T-helper 2 cell (primary cell): ENCODE data around the gene GGT6.

Experiments used
- DNase-seq, 5 experiments: peaks; one replicate each; pipeline versions ENCODE4 v3.0.0 to v3.0.0-alpha.2; 2012 to 2022

Gene GGT6

DNA sequence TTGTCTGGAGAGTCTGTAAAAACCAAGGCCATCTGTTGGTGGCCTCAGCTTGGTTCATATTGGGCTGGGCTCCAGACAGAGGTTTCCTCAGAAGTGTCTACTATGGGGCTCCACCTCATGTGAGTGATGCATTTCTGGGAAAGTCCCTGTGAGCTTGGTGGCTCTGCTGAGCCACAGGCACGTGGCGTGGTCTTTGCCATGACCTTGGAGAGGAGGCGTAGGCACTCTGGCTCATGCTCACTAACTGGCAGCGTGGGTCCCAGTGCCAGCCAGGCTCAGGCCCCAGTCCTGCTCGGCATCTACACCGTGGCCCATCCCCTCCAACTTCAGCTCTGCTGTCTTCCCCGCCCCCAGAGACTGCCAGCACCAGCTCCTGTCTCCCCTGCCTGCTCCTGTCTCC lies 13.3 kb upstream of the GGT6 start:
- DNase-seq: peak in 3 of 5 experiments; percentile 19 to 83 (median 60)

DNA sequence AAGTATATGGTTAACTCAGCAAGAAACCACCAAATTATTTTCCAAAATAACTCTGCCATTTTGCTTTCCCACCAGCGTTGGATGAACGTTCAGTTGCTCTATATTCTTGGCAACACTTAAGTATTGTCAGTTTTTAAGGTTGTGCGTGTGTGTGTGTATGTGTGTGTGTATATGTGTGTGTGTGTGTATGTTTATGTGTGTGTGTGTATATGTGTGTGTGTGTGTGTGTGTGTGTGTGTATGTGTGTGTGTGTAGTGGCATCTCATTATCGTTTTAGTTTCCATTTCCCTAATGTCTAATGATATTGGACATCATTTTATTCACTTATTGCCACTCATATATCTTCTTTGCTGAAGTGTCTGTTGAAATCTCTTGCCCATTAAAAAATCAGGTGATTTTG lies 12.7 kb upstream of the GGT6 start:
- DNase-seq: no peak

DNA sequence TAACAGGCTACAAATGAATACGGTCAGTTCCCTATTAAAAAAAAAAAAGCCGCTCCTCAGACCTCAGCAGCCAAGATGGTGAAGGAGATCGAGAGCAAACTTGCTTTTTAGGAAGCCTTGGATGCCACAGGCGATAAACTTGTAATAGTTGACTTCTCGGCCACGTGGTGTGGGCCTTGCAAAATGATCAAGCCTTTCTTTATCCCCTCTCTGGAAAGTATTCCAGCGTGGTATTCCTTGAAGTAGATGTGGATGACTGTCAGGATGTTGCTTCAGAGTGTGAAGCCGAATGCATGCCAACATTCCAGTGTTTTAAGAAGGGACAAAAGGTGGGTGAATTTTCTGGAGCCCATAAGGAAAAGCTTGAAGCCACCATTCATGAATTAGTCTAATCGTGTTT lies 11.8 kb upstream of the GGT6 start:
- DNase-seq: no peak

- DNase-seq: peak in 1 of 5 experiments; percentile 55
These were observed 9.2 kb upstream of the GGT6 start for GRCh38 chr17:4569591-4569990.

DNA sequence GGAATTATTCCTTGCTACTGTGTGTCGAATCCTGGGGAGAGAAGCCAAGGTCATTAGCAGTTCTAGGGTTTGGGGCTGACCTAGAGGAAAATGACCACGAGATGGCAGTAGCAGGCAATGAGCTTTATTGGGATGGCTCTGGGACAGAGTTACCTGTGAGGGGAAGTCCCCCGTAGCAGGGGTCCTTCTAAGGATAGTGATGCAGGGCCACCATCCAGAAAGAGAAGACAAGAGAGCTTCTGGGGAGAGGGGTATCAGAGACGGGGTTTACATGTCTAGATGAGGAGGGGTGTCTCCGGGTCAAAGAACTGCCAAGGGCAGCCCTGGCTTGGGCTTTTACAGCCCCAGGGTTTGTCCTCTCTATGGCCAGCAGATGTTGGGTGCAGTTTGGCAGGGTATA lies 6.4 kb upstream of the GGT6 start:
- peak in 1 of 5 experiments; percentile 49 for DNase-seq

- DNase-seq: peak in 4 of 5 experiments; percentile 24 to 79 (median 32)
These were observed 5.1 kb upstream of the GGT6 start for GRCh38 chr17:4565209-4566141.

DNA sequence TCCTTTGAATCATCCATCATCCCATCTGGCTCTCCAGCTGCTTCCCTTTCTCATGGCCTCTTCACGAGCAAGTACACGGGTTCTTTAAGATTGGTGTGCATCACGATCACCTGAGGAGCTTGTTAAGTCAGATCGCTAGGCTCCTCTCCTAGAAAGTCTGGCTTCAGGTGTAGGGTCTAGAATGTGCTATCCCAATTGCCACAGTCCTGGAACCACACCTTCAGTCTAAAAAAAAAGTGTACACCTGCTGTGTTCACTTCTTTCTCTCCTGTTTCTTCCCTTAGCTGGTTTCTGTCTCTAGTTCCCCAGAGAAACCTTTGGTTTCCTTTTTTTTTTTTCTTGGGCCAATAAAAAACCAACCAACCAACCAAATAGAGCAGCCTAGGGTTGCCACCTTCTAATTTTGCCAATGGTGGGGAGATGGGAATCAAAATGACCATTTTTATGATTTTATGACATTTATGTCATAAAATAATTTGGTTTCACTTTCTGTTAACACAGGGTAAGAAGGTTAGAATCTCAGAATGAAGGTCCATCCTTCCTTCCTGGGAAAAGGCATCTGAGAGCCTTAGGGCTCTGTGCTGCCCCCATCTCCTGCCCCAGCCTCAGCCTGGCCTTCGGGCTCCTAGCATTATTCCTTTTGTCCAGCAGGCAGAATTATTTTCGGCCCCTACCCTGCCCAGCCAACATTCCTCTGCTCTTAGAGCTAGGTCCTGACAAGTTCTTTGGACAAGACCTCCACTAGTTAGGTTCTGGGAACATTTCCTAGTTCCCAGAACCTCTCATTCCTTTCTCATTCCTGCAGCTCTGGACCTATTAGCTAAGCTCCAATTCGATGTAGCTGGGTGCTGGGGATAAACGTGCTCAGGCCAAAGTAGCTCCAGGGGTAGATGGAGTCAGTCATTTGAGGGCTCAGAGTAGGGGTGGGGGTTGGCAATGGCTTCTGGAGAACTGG lies 1.9 kb upstream of the GGT6 start:
- no peak for DNase-seq

- DNase-seq: no peak
These were observed 470 bp upstream of the GGT6 start for GRCh38 chr17:4560837-4561256.

DNA sequence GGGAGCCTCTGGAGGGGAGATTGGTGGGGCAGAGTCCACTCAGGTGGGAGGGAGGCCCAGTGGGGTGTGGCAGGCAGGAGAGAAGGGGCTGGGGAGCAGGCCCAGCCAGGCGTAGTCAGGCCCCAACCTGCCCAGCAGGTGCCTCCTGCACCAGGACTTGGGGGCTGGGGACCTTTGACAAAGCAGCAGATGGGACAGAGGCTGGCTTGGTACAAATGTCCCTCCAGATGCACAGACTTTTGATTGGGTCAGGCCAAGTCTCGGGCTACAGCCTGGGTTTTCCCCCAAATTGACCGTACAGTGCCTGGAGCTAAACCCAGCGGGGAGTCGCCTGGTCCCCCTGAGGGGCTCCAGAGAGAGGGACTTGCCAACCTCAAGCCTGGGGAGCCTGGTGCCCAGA lies 411 bp downstream of the GGT6 start:
- DNase-seq: no peak

DNA sequence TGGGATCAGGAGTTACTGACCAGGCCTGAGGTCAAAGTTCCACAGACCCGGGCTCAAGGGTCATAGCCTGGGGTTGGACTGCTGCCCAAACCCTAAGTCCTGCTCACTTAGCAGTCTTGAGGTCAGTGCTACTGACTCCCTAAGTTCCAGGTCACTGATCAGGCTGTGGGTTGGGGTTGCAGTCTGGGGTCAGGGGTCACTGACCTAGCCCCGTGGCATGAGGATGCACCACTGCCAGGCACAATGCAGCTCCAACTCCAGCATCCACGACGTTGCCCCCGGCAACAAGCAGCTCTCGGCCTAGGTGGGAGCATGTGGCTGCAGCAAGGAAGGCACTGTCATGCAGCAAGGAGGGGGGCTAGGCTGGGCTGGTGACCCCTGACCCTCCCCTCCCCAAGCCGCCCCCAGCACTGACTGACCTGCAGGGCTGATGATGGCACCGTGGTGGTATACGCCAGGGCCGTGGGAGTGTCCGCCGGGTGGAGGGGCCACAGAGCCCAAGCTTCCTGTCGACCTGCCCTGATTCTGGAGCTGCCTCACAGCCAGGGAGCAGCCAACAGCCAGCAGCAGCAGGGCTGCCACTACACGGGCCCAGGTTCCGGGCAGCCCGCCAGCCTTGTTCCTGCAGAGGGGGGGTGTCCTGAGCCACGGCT lies 1.1 kb downstream of the GGT6 start:
- DNase-seq: no peak

DNA sequence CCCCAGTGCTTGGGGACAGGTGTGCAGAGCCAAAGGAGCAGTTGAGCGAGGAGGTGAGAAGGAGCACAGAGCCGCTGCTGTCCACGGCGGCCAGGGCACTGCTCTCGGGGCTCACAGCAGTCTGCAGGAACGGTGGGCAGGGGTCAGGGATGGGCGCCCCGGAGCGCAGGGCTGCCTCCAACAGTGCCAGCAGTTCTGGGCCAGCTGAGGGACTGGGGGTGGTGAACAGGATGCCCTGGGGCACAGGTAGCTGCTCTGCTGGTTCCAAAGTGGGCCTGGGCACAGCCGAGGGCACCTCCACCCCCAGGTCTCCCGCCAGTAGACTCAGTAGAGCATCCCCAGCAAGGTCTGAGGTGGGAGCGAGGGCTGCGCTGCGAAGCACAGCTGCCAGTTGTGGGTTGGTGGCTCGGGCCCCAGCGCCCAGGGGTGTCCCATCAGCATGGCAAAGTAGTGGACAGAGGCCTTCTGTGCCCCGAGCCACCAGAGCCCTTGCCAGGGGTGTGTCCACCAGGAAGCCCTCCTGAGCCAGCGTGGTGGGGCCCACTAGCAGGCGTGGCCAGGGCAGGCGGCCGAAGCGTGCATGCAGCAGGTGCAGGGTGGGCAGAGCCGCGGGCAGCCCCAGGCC lies 1.9 kb downstream of the GGT6 start:
- no peak for DNase-seq

DNA sequence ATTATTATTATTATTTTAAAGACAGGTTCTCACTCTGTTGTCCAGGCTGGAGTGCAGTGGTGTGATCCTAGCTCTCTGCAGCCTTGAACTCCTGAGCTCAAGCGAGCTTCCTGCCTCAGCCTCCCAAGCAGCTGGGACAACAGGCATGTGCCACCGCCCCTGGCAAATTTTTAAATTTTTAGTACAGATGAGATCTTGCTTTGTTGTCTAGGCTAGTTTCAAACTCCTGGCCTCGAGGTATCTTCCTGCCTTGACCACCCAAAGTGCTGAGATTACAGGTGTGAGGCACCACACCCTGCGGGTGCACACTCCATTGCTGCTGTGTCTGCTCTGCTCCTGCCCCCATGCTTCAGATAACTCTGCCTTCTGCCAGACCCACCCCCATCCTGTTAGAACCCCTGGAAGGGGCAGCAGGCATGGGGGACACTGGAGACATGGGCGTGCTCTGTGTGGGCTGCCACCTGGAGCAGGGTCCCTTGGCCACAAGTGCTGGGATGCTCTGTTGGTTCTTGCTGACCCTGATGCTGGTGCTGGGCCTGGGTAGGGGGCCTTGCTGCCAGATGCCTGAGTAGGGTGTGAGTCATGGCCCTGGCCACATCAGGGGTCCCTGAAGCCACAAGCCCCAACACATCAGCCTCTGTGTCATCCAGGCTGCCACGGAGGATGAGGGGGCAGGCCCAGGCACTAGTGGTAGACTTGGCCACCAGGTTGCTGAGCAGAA lies 2.6 kb downstream of the GGT6 start:
- DNase-seq: no peak

DNA sequence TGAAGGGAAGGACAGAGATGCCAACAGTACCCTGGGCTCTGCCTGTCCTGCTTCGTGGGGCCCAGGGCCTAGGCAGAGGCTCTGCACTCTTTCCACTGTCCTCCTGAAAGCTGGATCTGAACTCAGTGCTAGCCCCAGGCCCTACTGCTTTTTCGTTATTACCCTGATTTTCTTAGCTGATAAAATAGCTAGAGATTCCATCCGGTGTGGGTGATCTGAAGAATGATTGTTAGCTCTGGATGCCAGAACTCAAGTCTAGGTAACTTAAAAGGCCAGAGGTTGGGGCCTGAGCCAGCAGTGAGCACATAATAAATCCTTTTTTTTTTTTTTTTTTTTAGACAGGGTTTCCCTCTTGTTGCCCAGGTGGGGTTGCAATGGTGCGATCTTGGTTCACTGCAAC lies 3.4 kb downstream of the GGT6 start:
- no peak for DNase-seq

- no peak for DNase-seq
These were observed 4.3 kb downstream of the GGT6 start for GRCh38 chr17:4555873-4556759.

DNA sequence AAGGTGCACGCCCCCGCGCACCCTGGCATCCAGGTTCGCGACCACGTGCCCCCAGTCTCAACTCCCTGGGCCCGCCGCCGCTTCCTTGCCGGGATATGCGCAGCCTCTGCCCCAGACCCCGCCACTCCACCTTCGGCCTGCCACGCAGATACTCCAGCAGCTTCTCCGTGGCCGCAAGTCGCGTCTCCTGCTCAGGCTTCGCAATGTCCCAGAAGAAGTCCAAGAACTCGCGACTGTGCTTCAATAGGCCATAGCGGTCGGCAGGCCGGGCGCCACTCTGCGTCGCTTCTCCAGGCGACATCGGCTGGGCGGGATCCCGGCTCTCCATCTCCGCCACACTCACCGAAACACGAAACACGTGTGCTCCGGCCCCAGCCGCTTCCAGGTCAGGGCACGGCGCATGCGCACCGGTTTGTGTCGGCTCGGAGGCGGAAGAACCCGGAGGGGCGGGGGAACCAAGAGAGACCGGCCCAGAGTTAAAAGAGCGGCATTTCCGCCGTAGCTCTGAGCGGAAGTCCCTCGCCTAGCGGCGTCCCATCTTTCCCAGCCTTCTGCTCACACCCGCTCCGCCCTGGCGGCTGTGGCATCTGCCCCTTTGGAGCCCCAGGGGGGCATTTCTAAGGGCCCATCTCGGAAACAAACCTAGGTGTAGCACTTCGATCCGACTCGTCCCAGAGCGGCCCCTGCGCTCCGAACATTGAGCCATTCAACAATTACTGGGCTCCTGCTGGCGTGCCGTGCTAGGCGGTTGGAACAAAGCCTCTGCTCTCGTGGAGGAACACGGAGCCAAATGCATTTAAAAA lies 5.2 kb downstream of the GGT6 start, which contains the start of gene MYBBP1A:
Gene MYBBP1A (minus strand): TSS at position 388 of the 803 bp plus-strand sequence. CDS start 60 bp downstream, at position 328.
- DNase-seq: peak; percentile 94 to 97 (median 96)

GRCh38 chr17:4554441-4554996 lies 5.9 kb downstream of the GGT6 start:
- no peak for DNase-seq

- no peak for DNase-seq
These were observed 6.7 kb downstream of the GGT6 start for GRCh38 chr17:4553669-4554068.

GRCh38 chr17:4551796-4552525 lies 8.4 kb downstream of the GGT6 start:
- no peak for DNase-seq
